Lower lobe of right lung (tissue), 2 donors: ENCODE results near the gene PLEKHA7. TPM values are rescaled to one million over a fixed set of nuclear protein-coding genes. Genes with fewer than 3 reads are reported as not detected.
"Not testable (repeated sequence)": the region's sequence is repeated elsewhere in the genome, so short reads cannot be mapped to it uniquely, and the experiment has no call there.

Experiments used
- ATAC-seq, 2 donors: fragments of 200-7000 bp; cut with Tn5 transposase; one replicate each; pipeline ENCODE4 v1.9.1; 2020 to 2022; ENCODE audit warnings: mild to moderate bottlenecking in 2 of 2, moderate library complexity in 2 of 2
- DNase-seq: peaks from one replicate; pipeline ENCODE4 v3.0.0-alpha.2; 2020
- H3K27ac ChIP-seq: fragments of 200-600 bp; one replicate; pipeline ENCODE4 v1.8.0; 2022
- H3K27me3 ChIP-seq: fragments of 200-600 bp; one replicate; pipeline ENCODE4 v1.8.0; 2022; ENCODE audit warnings: low read depth
- H3K36me3 ChIP-seq: fragments of 200-600 bp; one replicate; pipeline ENCODE4 v1.8.0; 2022; ENCODE audit warnings: mild to moderate bottlenecking
- H3K4me1 ChIP-seq: fragments of 200-600 bp; one replicate; pipeline ENCODE4 v1.8.0; 2022
- H3K4me3 ChIP-seq: fragments of 200-600 bp; one replicate; pipeline ENCODE4 v1.8.0; 2022; ENCODE audit warnings: mild to moderate bottlenecking
- H3K9me3 ChIP-seq: fragments of 200-600 bp; one replicate; pipeline ENCODE4 v1.8.0; 2022
- intact Hi-C: fragments of 100-400 bp; cut with DNase I; formaldehyde crosslinking; loops from one replicate; pipeline ENCODE4 v1.11.0; 2022
- total RNA-seq: library from RNA; stranded (reverse); fragmentation: NEBNext Ultra II Directional; extraction: Animal tissue kit (Norgen Biotek cat#: 25700); gene quantifications from one replicate; pipeline ENCODE4 v1.2.1, GENCODE V29; 2021
- TF ChIP-seq, protein P1 (sequence below): fragments of 200-600 bp; IDR thresholded peaks from one replicate; pipeline ENCODE4 v1.8.0; 2022; ENCODE audit warnings: antibody characterized with exemption, mild to moderate bottlenecking
- donor health status: DM: no; HTN: yes; CAD: no; lungs with severe emphysema.

Gene PLEKHA7
- total RNA-seq, 1 donor from 2014 or later, result 44.0 TPM

DNA sequence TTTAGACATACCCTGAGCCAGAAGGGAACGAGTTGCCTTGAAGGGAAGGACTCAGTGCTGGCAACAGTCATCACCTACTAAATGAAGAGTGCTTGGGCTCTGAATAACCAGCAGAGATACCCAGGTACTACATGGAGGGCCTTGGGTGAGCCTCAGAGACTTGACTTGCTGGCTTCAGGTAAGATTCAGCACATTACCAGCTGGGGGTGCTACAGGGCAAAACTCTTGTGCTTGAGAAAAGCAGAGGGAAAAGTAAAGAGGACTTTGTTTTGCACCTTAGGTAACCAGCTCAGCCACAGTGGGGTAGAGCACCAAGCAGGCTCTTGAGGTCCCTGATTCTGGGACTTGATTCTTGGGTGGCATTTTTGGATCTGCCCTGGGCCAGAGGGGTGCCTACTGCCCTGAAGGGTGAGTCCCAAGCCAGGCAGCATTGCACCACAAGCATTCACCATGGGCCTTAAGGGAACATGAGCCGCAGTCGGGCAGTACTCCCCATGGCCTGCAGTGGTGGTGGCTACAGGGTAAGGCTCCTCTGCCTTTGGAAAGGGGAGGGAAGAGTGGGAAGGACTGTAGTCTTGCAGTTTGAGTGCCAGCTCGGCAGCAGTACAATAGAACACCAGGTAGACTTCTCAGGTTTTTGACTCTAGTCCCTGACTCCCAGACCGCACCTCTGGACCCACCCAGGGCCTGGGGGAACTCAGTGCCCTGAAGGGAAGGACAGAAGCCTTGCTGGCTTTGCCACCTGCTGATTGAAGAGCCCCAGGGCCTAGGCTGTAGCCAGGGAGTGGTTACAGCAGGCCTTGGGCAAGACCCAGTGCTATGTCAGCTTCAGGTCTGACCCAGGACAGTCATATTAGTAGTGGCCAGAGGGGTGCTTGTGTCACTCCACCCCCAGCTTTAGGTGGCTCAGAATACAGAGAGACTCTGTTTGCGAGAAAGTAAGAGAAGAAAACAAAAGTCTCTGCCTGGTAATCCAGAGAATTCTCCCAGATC lies 22.7 kb upstream of the PLEKHA7 start:
- no peaks in the 10 kb centered on the region for H3K27me3 ChIP-seq
- H3K4me1 ChIP-seq, result no peaks in the 10 kb centered on the region
- H3K27ac ChIP-seq, result no peak overlapping the region
- no peak for DNase-seq
- TF ChIP-seq, protein P1, sequence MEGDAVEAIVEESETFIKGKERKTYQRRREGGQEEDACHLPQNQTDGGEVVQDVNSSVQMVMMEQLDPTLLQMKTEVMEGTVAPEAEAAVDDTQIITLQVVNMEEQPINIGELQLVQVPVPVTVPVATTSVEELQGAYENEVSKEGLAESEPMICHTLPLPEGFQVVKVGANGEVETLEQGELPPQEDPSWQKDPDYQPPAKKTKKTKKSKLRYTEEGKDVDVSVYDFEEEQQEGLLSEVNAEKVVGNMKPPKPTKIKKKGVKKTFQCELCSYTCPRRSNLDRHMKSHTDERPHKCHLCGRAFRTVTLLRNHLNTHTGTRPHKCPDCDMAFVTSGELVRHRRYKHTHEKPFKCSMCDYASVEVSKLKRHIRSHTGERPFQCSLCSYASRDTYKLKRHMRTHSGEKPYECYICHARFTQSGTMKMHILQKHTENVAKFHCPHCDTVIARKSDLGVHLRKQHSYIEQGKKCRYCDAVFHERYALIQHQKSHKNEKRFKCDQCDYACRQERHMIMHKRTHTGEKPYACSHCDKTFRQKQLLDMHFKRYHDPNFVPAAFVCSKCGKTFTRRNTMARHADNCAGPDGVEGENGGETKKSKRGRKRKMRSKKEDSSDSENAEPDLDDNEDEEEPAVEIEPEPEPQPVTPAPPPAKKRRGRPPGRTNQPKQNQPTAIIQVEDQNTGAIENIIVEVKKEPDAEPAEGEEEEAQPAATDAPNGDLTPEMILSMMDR, result no peak
- intact Hi-C loops, result no loop called here
- H3K9me3 ChIP-seq, result no peaks in the 10 kb centered on the region
- H3K36me3 ChIP-seq, result no peaks in the 10 kb centered on the region
- ATAC-seq, result no peak
- H3K4me3 ChIP-seq, result no peak overlapping the region

- H3K4me3 ChIP-seq, ATAC-seq: not testable (repeated sequence)
Observed at GRCh38 chr11:17034027-17034426, 19.8 kb upstream of the PLEKHA7 start.

DNA sequence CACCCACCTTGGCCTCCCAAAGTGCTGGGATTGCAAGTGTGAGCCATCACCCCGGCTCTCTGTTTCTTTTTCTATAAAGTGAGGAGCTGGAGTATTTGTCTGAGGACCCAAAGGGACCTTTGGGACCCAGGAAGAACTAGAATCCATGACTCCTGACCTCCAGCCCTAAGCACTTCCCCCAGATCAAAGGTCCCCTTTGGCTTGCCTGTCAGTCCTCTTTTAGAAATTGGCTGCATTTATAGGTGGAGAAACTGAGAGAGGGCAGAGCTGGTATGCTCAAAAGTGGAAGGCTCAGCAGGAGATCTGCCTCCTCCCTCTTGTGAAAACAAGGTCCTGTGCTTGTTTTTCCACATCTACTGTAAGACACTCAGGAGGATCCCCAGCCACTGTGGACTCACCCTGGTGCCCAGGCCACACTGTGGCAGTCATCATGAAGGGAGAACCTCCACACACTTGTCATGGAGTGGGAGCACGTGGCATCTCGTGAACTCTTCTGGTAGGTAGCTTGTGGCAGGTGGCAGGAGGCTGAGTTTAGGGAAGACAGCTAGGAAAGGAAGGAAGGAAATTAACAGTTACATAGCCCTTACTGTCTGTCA lies 12.4 kb upstream of the PLEKHA7 start:
- Histone ChIP-seq H3K4me3 (no peak overlapping the region), H3K27ac (no peak overlapping the region), H3K9me3 (no peaks in the 10 kb centered on the region), H3K36me3 (no peaks in the 10 kb centered on the region), H3K27me3 (no peaks in the 10 kb centered on the region), H3K4me1 (no peaks in the 10 kb centered on the region)
- ATAC-seq, result no peak
- intact Hi-C loops, result no loop called here
- DNase-seq, result no peak
- TF ChIP-seq, protein P1, result no peak

More at GRCh38 chr11:17034027-17034426, 19.8 kb upstream of the PLEKHA7 start:
- H3K4me1 ChIP-seq, intact Hi-C loops, DNase-seq, H3K27ac ChIP-seq, H3K36me3 ChIP-seq, H3K9me3 ChIP-seq, H3K27me3 ChIP-seq: not testable (repeated sequence)

DNA sequence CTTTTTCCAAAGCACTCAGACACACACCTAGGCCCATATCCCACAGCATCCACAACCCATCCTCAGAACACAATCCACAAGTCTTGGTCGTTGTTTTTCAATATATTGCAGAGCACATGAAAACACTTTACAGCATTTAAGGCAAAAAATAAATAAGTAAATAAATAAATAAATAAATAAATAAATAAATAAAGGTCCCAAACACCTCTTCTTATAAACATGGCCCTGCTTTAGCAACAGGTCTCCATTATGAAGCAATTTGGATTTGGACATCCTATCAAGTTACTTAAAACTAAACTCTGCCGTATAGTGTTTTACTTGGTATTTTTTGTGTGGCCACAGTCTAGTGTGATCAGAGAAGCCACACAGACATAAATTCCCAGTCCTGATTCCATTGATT lies 10.7 kb upstream of the PLEKHA7 start:
- intact Hi-C loops, result no loop called here
- Histone ChIP-seq H3K9me3 (no peaks in the 10 kb centered on the region), H3K36me3 (no peaks in the 10 kb centered on the region), H3K4me3 (no peak overlapping the region), H3K4me1 (no peaks in the 10 kb centered on the region), H3K27ac (no peak overlapping the region), H3K27me3 (no peaks in the 10 kb centered on the region)
- TF ChIP-seq, protein P1, result no peak
- ATAC-seq (no peak), DNase-seq (no peak)

DNA sequence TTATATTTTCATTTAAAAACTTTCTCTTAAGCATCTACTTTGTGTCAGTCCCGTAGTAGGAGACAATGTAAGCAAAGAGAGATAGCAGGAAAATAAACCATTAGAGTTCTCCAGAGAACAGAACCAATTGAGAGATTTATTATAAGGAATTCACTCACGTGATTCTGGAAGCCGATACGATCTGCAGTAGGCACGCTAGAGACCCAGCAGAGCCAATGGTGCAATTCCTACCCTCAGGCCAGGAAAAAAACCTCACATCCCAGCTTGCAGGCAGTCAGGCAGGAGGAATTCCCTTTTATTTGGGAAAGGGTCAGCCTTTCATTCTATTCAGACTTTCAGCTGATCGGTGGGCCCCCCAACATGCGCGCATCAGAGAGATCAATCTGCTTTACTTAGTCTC lies 7.3 kb upstream of the PLEKHA7 start:
- intact Hi-C loops, result no loop called here
- Histone ChIP-seq H3K27me3 (no peaks in the 10 kb centered on the region), H3K9me3 (no peaks in the 10 kb centered on the region), H3K4me1 (no peaks in the 10 kb centered on the region), H3K4me3 (no peak overlapping the region), H3K27ac (no peak overlapping the region), H3K36me3 (no peaks in the 10 kb centered on the region)
- DNase-seq (no peak), ATAC-seq (no peak)
- TF ChIP-seq, protein P1, result no peak

- H3K27ac ChIP-seq, result no peak overlapping the region
- no peak overlapping the region for H3K4me3 ChIP-seq
- intact Hi-C loops, result no loop called here
- TF ChIP-seq, protein P1, result no peak
- no peak for DNase-seq
- no peaks in the 10 kb centered on the region for H3K36me3 ChIP-seq
- no peaks in the 10 kb centered on the region for H3K9me3 ChIP-seq
- no peaks in the 10 kb centered on the region for H3K4me1 ChIP-seq
- no peaks in the 10 kb centered on the region for H3K27me3 ChIP-seq
- no peak for ATAC-seq
Observed at GRCh38 chr11:17020831-17021230, 6.6 kb upstream of the PLEKHA7 start.
